ENCODE measurements around the gene AUNIP. TPM values are rescaled to one million over a fixed set of nuclear protein-coding genes. Genes with fewer than 3 reads are reported as not detected.

Gene AUNIP
- total and polyA plus RNA-seq, 2 experiments from 2014 or later, result 20.9 to 21.9 TPM

DNA sequence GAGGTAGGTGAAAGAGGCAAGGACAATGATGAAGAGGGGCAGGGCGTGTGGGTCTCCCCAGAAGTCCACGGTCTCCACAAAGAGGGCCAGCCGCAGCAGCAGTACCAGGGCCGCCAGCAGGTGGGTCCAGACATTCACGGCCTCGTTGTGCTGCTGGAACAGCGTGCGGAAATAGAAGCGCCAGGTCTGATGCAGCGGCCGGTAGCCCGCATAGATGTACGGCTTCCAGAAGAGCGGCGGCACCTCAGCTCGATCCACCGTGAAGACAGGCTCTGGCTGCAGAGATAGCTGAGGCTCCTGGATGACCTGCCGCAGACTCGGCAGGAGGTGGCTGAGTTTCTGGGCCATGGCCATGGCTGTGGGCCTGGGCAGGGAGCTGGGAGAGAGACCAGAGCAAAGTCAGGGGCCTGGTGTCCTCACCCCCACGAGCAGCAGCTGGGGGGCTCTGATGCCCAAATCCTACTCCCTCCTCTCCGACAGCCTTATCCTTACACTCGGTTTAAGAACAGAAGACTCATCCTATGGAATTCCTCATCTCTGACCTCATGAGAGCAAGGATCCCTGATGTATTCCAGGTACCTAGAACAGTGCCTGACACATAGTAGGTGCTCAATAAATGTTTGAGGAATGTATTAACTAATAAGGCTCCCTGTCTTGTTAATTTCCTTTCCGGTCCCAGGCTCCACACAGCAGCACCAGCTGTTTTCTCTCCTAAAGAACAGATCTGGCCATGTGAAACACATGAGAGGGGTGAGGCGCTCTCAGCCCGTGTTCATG, 4.4 kb upstream of the AUNIP start (continued):
- TF ChIP-seq, protein P1, sequence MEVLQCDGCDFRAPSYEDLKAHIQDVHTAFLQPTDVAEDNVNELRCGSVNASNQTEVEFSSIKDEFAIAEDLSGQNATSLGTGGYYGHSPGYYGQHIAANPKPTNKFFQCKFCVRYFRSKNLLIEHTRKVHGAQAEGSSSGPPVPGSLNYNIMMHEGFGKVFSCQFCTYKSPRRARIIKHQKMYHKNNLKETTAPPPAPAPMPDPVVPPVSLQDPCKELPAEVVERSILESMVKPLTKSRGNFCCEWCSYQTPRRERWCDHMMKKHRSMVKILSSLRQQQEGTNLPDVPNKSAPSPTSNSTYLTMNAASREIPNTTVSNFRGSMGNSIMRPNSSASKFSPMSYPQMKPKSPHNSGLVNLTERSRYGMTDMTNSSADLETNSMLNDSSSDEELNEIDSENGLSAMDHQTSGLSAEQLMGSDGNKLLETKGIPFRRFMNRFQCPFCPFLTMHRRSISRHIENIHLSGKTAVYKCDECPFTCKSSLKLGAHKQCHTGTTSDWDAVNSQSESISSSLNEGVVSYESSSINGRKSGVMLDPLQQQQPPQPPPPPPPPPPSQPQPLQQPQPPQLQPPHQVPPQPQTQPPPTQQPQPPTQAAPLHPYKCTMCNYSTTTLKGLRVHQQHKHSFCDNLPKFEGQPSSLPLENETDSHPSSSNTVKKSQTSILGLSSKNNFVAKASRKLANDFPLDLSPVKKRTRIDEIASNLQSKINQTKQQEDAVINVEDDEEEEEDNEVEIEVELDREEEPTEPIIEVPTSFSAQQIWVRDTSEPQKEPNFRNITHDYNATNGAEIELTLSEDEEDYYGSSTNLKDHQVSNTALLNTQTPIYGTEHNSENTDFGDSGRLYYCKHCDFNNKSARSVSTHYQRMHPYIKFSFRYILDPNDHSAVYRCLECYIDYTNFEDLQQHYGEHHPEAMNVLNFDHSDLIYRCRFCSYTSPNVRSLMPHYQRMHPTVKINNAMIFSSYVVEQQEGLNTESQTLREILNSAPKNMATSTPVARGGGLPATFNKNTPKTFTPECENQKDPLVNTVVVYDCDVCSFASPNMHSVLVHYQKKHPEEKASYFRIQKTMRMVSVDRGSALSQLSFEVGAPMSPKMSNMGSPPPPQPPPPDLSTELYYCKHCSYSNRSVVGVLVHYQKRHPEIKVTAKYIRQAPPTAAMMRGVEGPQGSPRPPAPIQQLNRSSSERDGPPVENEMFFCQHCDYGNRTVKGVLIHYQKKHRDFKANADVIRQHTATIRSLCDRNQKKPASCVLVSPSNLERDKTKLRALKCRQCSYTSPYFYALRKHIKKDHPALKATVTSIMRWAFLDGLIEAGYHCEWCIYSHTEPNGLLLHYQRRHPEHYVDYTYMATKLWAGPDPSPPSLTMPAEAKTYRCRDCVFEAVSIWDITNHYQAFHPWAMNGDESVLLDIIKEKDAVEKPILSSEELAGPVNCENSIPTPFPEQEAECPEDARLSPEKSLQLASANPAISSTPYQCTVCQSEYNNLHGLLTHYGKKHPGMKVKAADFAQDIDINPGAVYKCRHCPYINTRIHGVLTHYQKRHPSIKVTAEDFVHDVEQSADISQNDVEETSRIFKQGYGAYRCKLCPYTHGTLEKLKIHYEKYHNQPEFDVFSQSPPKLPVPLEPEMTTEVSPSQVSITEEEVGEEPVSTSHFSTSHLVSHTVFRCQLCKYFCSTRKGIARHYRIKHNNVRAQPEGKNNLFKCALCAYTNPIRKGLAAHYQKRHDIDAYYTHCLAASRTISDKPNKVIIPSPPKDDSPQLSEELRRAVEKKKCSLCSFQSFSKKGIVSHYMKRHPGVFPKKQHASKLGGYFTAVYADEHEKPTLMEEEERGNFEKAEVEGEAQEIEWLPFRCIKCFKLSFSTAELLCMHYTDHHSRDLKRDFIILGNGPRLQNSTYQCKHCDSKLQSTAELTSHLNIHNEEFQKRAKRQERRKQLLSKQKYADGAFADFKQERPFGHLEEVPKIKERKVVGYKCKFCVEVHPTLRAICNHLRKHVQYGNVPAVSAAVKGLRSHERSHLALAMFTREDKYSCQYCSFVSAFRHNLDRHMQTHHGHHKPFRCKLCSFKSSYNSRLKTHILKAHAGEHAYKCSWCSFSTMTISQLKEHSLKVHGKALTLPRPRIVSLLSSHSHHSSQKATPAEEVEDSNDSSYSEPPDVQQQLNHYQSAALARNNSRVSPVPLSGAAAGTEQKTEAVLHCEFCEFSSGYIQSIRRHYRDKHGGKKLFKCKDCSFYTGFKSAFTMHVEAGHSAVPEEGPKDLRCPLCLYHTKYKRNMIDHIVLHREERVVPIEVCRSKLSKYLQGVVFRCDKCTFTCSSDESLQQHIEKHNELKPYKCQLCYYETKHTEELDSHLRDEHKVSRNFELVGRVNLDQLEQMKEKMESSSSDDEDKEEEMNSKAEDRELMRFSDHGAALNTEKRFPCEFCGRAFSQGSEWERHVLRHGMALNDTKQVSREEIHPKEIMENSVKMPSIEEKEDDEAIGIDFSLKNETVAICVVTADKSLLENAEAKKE (CRISPR knock-in tag; IDR thresholded peaks at IDR 0.05), result no peak
- TF ChIP-seq, protein P2, sequence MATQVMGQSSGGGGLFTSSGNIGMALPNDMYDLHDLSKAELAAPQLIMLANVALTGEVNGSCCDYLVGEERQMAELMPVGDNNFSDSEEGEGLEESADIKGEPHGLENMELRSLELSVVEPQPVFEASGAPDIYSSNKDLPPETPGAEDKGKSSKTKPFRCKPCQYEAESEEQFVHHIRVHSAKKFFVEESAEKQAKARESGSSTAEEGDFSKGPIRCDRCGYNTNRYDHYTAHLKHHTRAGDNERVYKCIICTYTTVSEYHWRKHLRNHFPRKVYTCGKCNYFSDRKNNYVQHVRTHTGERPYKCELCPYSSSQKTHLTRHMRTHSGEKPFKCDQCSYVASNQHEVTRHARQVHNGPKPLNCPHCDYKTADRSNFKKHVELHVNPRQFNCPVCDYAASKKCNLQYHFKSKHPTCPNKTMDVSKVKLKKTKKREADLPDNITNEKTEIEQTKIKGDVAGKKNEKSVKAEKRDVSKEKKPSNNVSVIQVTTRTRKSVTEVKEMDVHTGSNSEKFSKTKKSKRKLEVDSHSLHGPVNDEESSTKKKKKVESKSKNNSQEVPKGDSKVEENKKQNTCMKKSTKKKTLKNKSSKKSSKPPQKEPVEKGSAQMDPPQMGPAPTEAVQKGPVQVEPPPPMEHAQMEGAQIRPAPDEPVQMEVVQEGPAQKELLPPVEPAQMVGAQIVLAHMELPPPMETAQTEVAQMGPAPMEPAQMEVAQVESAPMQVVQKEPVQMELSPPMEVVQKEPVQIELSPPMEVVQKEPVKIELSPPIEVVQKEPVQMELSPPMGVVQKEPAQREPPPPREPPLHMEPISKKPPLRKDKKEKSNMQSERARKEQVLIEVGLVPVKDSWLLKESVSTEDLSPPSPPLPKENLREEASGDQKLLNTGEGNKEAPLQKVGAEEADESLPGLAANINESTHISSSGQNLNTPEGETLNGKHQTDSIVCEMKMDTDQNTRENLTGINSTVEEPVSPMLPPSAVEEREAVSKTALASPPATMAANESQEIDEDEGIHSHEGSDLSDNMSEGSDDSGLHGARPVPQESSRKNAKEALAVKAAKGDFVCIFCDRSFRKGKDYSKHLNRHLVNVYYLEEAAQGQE (IDR thresholded peaks at IDR 0.05; ENCODE audit: unreplicated experiment), result no peak

DNA sequence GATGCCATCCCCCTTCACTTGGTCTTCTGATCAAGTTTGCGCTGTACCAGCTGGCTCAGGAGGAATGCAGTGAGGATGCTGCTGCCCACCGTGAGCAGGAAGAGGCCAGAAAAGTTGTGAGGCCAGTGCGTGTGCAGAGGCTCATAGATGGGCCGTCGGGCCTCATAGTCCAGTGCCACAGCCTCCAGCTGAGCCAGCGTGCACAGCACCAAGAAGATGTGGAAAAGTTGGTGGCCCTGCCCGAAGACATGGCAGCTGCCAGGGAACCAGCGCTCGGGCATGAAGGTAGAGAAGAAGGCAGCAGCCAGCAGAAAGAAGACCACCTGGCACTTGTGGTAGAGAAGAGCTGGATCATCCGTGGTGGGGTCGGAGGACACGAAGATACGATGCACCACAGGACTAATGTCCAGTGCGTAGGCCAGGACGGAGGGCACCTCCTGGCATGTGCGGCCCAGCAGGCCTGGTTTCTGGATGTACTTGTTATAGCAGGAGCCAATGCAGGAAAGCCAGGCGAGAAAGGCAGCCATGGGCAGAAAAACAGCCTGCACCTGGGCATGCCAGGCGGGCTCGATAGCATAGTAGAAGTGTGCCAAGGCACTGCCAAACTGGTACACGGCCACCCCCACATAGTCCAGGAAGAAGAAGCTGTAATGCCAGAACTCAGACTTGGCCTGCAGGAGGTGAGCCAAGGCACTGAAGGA, 3.7 kb upstream of the AUNIP start:
- ATAC-seq, result no peak
- no peaks in the 10 kb centered on the region for H4K20me1 ChIP-seq (replicated peaks; ENCODE audit: insufficient read depth)
- H3K27ac ChIP-seq (ENCODE audit: low read depth), result no peak overlapping the region
- peaks cover 3% of the 10 kb centered on the region; the same call in 2 of the 3 replicates for H3K9me3 Mint-ChIP-seq
- H3K27me3 Mint-ChIP-seq (ENCODE audit: insufficient read depth, low read depth, poor library complexity), result peaks cover 10% of the 10 kb centered on the region
- peaks cover 12% of the 10 kb centered on the region for H3K79me2 ChIP-seq (replicated peaks; ENCODE audit: insufficient read depth)
- H3K4me3 ChIP-seq, result no peak overlapping the region
- H3K4me3 Mint-ChIP-seq, result no peak overlapping the region
- no peak overlapping the region for H3K4me2 ChIP-seq
- H3K4me1 Mint-ChIP-seq, result peaks cover 20% of the 10 kb centered on the region
- H2AFZ ChIP-seq, result no peak overlapping the region
- H3F3A ChIP-seq (replicated peaks; ENCODE audit: low read depth), result 0 out of 2 replicates have a peak, but pooled peaks cover 3% of the 10 kb centered on the region
- H3K4me1 ChIP-seq (ENCODE audit: insufficient read depth), result peaks cover 20% of the 10 kb centered on the region
- H3K36me3 ChIP-seq (ENCODE audit: insufficient read depth), result no peaks in the 10 kb centered on the region
- H3K27ac Mint-ChIP-seq, result no peak overlapping the region
- no peak for DNase-seq (ENCODE audit: low spot score)
- H3K36me3 Mint-ChIP-seq (ENCODE audit: low read depth), result peaks cover 2% of the 10 kb centered on the region; the same call in 1 of the 3 replicates
- no peaks in the 10 kb centered on the region for H3K27me3 ChIP-seq (ENCODE audit: insufficient read depth)
- H3K9me2 ChIP-seq (ENCODE audit: insufficient read depth), result no peaks in the 10 kb centered on the region
- TF ChIP-seq, protein P2 (IDR thresholded peaks at IDR 0.05; ENCODE audit: unreplicated experiment), result no peak
- no peak for TF ChIP-seq ZNF114 (CRISPR knock-in tag; IDR thresholded peaks at IDR 0.05)
- no peak for TF ChIP-seq STAT1 (IDR thresholded peaks at IDR 0.05; ENCODE audit: unreplicated experiment)
- TF ChIP-seq EZH2 (IDR thresholded peaks at IDR 0.05; ENCODE audit: low read depth, unreplicated experiment), result no peak
- TF ChIP-seq ZNF331 (CRISPR knock-in tag; IDR thresholded peaks at IDR 0.05; ENCODE audit: low read depth), result no peak
- TF ChIP-seq NANOG (IDR thresholded peaks at IDR 0.05; ENCODE audit: borderline replicate concordance), result no peak

Data from GM23338 (cell line).